CD4-positive, alpha-beta T cell (primary cell): ENCODE results near the gene LIPA. TPM values are rescaled to one million over a fixed set of nuclear protein-coding genes. Genes with fewer than 3 reads are reported as not detected.
"Not testable (repeated sequence)": the region's sequence is repeated elsewhere in the genome, so short reads cannot be mapped to it uniquely, and the experiment has no call there.

Experiments
- ATAC-seq: fragments of 200-7000 bp; cut with Tn5 transposase; one replicate; pipeline ENCODE4 v1.10.0; 2022; ENCODE audit warnings: mild to moderate bottlenecking; ENCODE audit not compliant: poor library complexity
- CTCF ChIA-PET: fragments of 350-600 bp; sonication (Branson Sonifier 250); formaldehyde crosslinking; loops from one replicate; lab custom pipeline; 2021; ENCODE audit warnings: antibody characterized with exemption, inconsistent platforms; lab: Charles Lee
- POLR2A ChIA-PET: fragments of 350-600 bp; sonication (Branson Sonifier 250); formaldehyde crosslinking; loops from one replicate; lab custom pipeline; 2021; ENCODE audit warnings: antibody characterized with exemption, inconsistent platforms; lab: Charles Lee
- DNase-seq, 14 experiments: peaks; one replicate each; pipeline ENCODE4 v3.0.0-alpha.2; 2013 to 2020; ENCODE audit warnings: mixed read lengths in 2 of 14
- H3K27ac ChIP-seq, 2 donors: one replicate each; pipeline versions ENCODE4 v1.5.1 to v1.7.0; 2013; ENCODE audit warnings: low read length in 2 of 2, low read depth in 1 of 2, mild to moderate bottlenecking in 1 of 2
- H3K27me3 ChIP-seq, 2 experiments: 1 replicate in 1 of 2; 2 replicates in 1 of 2; pipeline versions ENCODE4 v1.6.1 to v1.7.0; 2013; ENCODE audit warnings: low read length in 2 of 2, control low read depth in 1 of 2, mild to moderate bottlenecking in 1 of 2, moderate library complexity in 1 of 2; ENCODE audit not compliant: insufficient read depth in 2 of 2, control insufficient read depth in 1 of 2
- H3K36me3 ChIP-seq: one replicate; pipeline ENCODE4 v1.6.1; 2013; ENCODE audit warnings: low read length, control low read depth; ENCODE audit not compliant: insufficient read depth
- H3K4me1 ChIP-seq: one replicate; pipeline ENCODE4 v1.6.1; 2013; ENCODE audit warnings: low read length, control low read depth; ENCODE audit not compliant: insufficient read depth
- H3K4me3 ChIP-seq: one replicate; pipeline ENCODE4 v1.5.1; 2013; ENCODE audit warnings: mild to moderate bottlenecking, low read length, moderate library complexity
- H3K9me3 ChIP-seq, 2 experiments: 1 replicate in 1 of 2; 2 replicates in 1 of 2; pipeline versions ENCODE4 v1.6.1 to v1.7.0; 2013; ENCODE audit warnings: low read length in 2 of 2, mild to moderate bottlenecking in 2 of 2, control low read depth in 1 of 2, moderate library complexity in 1 of 2; ENCODE audit not compliant: control insufficient read depth in 1 of 2, insufficient read depth in 1 of 2
- H3K27ac Mint-ChIP-seq: one replicate; pipeline ENCODE4 v1.8.0; 2020; ENCODE audit warnings: mixed read lengths
- H3K27me3 Mint-ChIP-seq: one replicate; pipeline ENCODE4 v1.8.0; 2021; ENCODE audit warnings: mixed read lengths
- H3K36me3 Mint-ChIP-seq: one replicate; pipeline ENCODE4 v1.8.0; 2021; ENCODE audit warnings: low read depth, mixed read lengths
- H3K4me1 Mint-ChIP-seq: one replicate; pipeline ENCODE4 v1.8.0; 2021; ENCODE audit warnings: low read depth, mixed read lengths
- H3K4me3 Mint-ChIP-seq: one replicate; pipeline ENCODE4 v1.8.0; 2020; ENCODE audit warnings: mild to moderate bottlenecking, mixed read lengths
- H3K9me3 Mint-ChIP-seq: one replicate; pipeline ENCODE4 v1.8.0; 2020; ENCODE audit warnings: mixed read lengths
- intact Hi-C, 2 experiments: fragments of 100-400 bp; cut with DNase I in 1 of 2; cut with micrococcal nuclease in 1 of 2; formaldehyde crosslinking; loops; one replicate each; pipeline versions ENCODE4 v1.15.1 to v1.9.0; 2023 to 2025; cut with DNase I, micrococcal nuclease
- total RNA-seq, 174 experiments: library from RNA in 2 of 174; stranded (reverse) in 2 of 174; gene quantifications; one replicate each; pipeline ENCODE4 v1.2.3 and lab custom pipeline; 2021 to 2026
- TF ChIP-seq, protein P1 (sequence below): fragments of 200-600 bp; IDR thresholded peaks from one replicate; pipeline ENCODE4 v1.8.0; 2022; ENCODE audit warnings: antibody characterized with exemption, mild to moderate bottlenecking

Gene LIPA
- total RNA-seq, 2 experiments from 2014 or later, result 15.6 to 16.4 TPM

GRCh38 chr10:89201345-89202032 is 50.1 kb downstream of the LIPA start:
- no peaks in the 10 kb centered on the region for H3K36me3 Mint-ChIP-seq
- Histone ChIP-seq H3K27me3 (peaks cover 4 to 20% of the 10 kb centered on the region in 2 experiments), H3K9me3 (no peaks in the 10 kb centered on the region), H3K4me3 (no peak overlapping the region), H3K36me3 (no peaks in the 10 kb centered on the region), H3K4me1 (peaks cover 3% of the 10 kb centered on the region), H3K27ac (no peak overlapping the region)
- CTCF ChIA-PET, result interaction anchor here (0.6 kb wide), 1 partner anchor 50 kb away, joined by 3 read pairs; no protein-coding TSS in a partner anchor
- DNase-seq (no peak), ATAC-seq (no peak)
- H3K27me3 Mint-ChIP-seq, result peaks cover 13% of the 10 kb centered on the region
- H3K4me3 Mint-ChIP-seq, result no peak overlapping the region
- intact Hi-C loops, result no loop called here
- TF ChIP-seq, protein P1, sequence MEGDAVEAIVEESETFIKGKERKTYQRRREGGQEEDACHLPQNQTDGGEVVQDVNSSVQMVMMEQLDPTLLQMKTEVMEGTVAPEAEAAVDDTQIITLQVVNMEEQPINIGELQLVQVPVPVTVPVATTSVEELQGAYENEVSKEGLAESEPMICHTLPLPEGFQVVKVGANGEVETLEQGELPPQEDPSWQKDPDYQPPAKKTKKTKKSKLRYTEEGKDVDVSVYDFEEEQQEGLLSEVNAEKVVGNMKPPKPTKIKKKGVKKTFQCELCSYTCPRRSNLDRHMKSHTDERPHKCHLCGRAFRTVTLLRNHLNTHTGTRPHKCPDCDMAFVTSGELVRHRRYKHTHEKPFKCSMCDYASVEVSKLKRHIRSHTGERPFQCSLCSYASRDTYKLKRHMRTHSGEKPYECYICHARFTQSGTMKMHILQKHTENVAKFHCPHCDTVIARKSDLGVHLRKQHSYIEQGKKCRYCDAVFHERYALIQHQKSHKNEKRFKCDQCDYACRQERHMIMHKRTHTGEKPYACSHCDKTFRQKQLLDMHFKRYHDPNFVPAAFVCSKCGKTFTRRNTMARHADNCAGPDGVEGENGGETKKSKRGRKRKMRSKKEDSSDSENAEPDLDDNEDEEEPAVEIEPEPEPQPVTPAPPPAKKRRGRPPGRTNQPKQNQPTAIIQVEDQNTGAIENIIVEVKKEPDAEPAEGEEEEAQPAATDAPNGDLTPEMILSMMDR, result no peak
- POLR2A ChIA-PET, result no interaction called here
- no peaks in the 10 kb centered on the region for H3K9me3 Mint-ChIP-seq
- peaks cover 3% of the 10 kb centered on the region for H3K4me1 Mint-ChIP-seq
- no peak overlapping the region for H3K27ac Mint-ChIP-seq

- ChIA-PET CTCF (interaction anchor here (1.1 kb wide), 1 partner anchor 168 kb away, joined by 3 read pairs; no protein-coding TSS in a partner anchor), POLR2A (interaction anchor here (0.6 kb wide), 1 partner anchor 561 kb away, joined by 3 read pairs; no protein-coding TSS in a partner anchor)
- intact Hi-C loops, result no loop called here
- Mint-ChIP-seq H3K4me3 (no peak overlapping the region), H3K27me3 (peaks cover 6% of the 10 kb centered on the region), H3K27ac (no peak overlapping the region), H3K36me3 (no peaks in the 10 kb centered on the region), H3K9me3 (no peaks in the 10 kb centered on the region), H3K4me1 (no peaks in the 10 kb centered on the region)
- DNase-seq (no peak), ATAC-seq (no peak)
- Histone ChIP-seq H3K27ac (no peak overlapping the region), H3K4me1 (no peaks in the 10 kb centered on the region), H3K27me3 (no peaks in the 10 kb centered on the region), H3K9me3 (no peaks in the 10 kb centered on the region), H3K36me3 (no peaks in the 10 kb centered on the region), H3K4me3 (no peak overlapping the region)
- TF ChIP-seq, protein P1, result no peak
Observed at GRCh38 chr10:89197473-89197872, 54.1 kb downstream of the LIPA start.

DNA sequence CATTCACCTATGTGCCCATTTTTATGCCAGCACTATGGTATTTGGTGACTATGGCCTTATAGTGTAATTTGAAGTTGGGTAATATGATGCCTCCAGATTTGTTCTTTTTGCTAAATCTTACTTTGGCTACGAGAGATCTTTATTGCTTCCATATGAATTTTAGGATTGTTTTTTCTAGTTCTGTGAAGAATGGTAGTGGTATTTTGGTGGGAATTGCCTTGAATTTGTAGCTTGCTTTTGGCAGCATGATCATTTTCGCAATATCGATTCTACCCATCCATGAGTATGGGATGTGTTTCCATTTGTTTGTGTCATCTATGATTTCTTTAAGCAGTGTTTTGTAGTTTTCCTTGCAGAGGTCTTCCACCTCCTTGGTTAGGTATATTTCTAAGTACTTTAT is 60.3 kb downstream of the LIPA start:
- POLR2A ChIA-PET, H3K9me3 ChIP-seq, H3K36me3 ChIP-seq, CTCF ChIA-PET, H3K27ac ChIP-seq, H3K9me3 Mint-ChIP-seq, H3K27ac Mint-ChIP-seq, H3K4me3 ChIP-seq, intact Hi-C loops, H3K4me1 ChIP-seq, H3K27me3 ChIP-seq, ATAC-seq, H3K4me1 Mint-ChIP-seq, H3K4me3 Mint-ChIP-seq, DNase-seq, H3K36me3 Mint-ChIP-seq, H3K27me3 Mint-ChIP-seq: not testable (repeated sequence)
